Activated CD4-positive, alpha-beta T cell treated with anti-CD3 and anti-CD28 coated beads, Interleukin-2, amount 50 U/mL, for 1 hour (primary cell): ENCODE measurements around the gene ACTC1.

Experiments
- DNase-seq: peaks from one replicate; pipeline ENCODE4 v3.0.0-alpha.2; 2020

ACTC1 gene

GRCh38 chr15:34755419-34755773, 40.0 kb downstream of the ACTC1 start:
- no peak for DNase-seq

- no peak for DNase-seq
Measured at GRCh38 chr15:34754674-34755418, 40.5 kb downstream of the ACTC1 start, which contains the start of gene GJD2. Gene GJD2 (minus strand): TSS chr15:34754998. CDS start chr15:34754488, 510 bp downstream.

- no peak for DNase-seq
Measured at GRCh38 chr15:34754171-34754601, 41.2 kb downstream of the ACTC1 start.

- DNase-seq, result no peak
Measured at GRCh38 chr15:34753236-34753894, 42.0 kb downstream of the ACTC1 start.

- no peak for DNase-seq
Measured at GRCh38 chr15:34749691-34750090, 45.7 kb downstream of the ACTC1 start.
